Measurements from ENCODE around the gene BHLHA15.

BHLHA15 gene

DNA sequence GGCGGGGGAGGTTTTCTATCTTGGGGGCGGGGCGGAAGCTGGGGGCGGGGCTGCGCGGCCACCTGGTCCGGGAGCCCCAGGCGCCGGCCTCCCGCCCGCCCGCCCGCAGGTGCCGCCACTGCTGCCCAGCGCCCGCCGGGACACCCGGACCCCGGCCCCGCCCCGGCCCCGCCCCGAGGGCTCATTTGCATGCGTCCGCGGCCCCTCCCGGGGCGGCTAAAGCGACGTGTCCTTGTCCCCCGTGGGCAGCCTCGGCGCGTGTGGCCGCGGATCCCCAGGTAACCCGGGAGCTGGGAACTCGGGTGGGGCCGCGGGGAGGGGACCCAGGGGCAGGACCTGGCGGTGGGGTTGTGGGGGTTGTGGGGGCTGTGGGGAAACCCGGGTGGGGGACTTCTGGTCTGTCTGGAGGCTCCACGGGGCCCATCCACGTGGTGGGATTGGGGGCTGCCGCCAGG is at the start of gene BHLHA15:
BHLHA15 (plus strand) TSS at position 219 of the 455 bp plus-strand sequence. CDS start 871 bp downstream, outside the sequence.
- Mint-ChIP-seq H3K4me1 (peaks cover 9% of the 10 kb centered on the region), H3K4me3 (peak within 1 kb of the TSS; percentile 54), H3K27ac (peak within 1 kb of the TSS; percentile 70), H3K27me3 (no peaks in the 10 kb centered on the region), H3K36me3 (peaks cover 3% of the 10 kb centered on the region), H3K9me3 (no peaks in the 10 kb centered on the region)

DNA sequence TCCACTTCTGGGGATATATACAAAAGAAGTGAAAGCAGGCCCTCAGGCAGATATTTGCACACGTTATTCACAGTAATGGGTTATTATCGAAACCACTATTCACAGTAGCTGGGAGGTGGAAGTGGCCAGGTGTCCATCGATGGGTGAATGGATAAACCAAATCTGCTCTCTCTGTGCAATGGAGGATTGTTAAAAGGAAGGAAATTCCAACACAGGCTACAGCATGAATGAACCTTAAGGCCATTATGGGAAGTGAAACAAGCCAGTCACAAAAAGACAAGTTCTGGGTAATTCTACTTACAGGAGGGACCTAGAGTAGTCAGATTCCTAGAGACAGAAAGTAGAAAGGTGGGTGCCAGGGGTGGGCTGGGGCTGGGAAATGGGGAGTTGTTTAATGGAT is 48.5 kb upstream of the BHLHA15 start:
- Mint-ChIP-seq H3K27me3 (no peaks in the 10 kb centered on the region), H3K4me3 (no peak overlapping the region), H3K4me1 (peaks cover 19% of the 10 kb centered on the region), H3K36me3 (peaks cover 1% of the 10 kb centered on the region), H3K9me3 (no peaks in the 10 kb centered on the region), H3K27ac (no peak overlapping the region)

DNA sequence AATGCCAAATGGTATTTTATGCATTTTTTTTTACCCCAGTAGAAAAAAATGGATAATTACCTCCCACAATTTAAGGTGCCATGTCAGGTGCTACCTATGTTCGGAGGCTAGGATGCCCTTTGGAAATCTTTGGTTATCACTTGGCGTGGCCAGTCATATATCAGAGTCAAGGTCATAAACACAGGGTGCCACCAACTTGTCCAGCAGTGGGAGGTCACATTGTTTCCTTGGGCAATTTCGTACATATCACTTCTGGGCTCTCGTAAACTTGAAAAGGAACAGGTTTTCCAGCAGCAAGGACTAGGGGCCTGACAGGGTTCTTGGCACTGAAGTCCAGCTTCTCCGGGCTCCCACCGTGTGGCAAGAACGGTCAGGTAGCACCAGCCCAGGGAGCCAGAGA is 48.0 kb upstream of the BHLHA15 start:
- Mint-ChIP-seq H3K27ac (no peak overlapping the region), H3K9me3 (no peaks in the 10 kb centered on the region), H3K36me3 (peaks cover 1% of the 10 kb centered on the region), H3K4me1 (peaks cover 24% of the 10 kb centered on the region), H3K4me3 (no peak overlapping the region), H3K27me3 (no peaks in the 10 kb centered on the region)

DNA sequence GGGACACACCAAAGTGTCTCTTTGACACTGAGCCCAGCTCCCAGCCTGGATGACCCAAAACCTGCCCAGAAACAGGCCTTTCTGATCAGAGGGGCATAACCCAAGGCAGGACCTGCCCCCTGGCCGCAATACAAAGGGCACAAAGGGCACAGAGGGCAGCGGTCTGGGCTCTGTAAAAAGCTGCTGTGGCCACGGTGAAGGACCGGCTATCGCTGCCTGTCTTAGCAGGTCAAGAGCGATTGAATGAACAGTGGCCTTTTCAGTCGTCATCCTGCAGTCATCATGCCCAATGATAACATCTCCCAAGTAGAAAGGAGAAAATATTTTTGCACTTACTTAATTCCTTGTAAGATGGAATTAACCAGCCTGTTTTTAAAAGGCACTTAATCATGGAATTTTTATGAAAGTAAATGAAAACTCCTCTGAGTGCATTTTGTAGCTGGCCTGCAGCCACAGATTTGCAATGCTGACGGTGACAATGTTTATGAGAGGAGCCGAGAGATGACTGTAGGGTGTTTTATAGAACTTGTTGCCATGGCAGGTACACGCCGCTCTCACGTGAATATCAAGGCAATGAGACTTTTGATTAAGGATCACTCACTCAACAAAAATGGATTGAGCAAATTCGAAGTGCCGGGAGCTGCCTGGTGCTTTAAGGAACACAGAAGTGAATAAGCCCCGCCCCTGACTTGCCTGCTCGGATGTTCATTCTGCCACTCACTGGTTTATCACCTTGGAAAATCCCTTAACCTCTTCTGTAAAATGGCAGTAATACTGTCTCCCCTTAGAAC is 47.3 kb upstream of the BHLHA15 start:
- peaks cover 1% of the 10 kb centered on the region for H3K36me3 Mint-ChIP-seq
- no peak overlapping the region for H3K27ac Mint-ChIP-seq
- H3K27me3 Mint-ChIP-seq = no peaks in the 10 kb centered on the region
- no peak overlapping the region for H3K4me3 Mint-ChIP-seq
- H3K4me1 Mint-ChIP-seq = peaks cover 28% of the 10 kb centered on the region
- no peaks in the 10 kb centered on the region for H3K9me3 Mint-ChIP-seq

DNA sequence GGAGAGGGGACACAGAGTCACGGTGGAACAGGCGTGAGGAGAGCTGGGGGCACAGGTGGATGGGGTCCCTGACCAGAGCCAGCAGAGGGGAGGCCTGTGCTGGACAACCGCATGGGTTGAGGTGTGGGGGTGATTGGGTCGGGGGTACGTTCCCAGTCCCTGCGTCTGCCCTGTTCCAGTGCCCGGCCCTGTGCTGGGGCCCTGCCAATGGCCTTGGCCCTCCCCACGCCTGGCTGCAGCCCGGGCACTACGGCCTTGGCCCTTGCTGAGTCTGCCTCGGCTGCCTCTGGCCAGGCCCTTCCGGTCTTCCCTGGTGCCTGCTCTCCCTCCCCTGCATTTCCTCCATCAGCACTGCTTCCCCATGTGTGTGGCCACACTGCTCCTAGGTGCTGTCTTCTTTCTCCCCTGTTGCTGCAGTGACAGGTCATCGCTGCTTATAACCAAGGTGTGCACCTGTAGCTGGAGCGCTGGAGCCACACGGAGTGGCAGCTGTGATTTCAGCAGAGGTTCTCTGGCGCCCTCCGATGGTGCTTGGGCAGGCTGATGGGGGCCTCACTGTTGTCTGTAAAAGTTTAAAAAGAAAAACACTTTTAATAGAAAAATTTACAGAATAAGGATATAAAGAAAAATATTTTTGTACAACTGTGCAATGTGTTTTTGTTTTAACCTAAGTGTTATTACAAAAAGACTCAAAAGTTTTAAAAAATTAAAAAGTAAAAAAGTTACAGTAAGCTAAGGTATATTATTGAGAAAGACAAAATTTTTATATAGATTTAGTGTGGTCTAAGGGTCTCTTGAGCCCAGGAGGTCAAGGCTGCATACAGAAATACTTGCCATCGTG is 45.2 kb upstream of the BHLHA15 start:
- H3K36me3 Mint-ChIP-seq = no peaks in the 10 kb centered on the region
- peaks cover 28% of the 10 kb centered on the region for H3K4me1 Mint-ChIP-seq
- no peak overlapping the region for H3K27ac Mint-ChIP-seq
- H3K27me3 Mint-ChIP-seq = no peaks in the 10 kb centered on the region
- no peak overlapping the region for H3K4me3 Mint-ChIP-seq
- no peaks in the 10 kb centered on the region for H3K9me3 Mint-ChIP-seq

DNA sequence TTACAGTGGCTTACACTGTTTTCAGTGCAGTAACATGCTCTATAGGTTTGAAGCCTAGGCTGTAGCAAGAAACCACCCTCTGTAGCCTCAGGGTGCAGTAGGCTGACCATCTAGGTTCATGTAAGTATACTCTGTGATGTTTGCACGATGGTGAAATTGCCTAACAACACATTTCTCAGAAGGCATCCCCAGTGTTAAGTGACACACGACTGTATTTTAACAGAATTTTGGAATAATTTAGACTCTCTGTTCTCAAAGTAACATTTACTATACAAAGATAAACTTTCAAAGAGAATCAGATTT is 44.6 kb upstream of the BHLHA15 start:
- no peaks in the 10 kb centered on the region for H3K27me3 Mint-ChIP-seq
- H3K9me3 Mint-ChIP-seq = no peaks in the 10 kb centered on the region
- peaks cover 28% of the 10 kb centered on the region for H3K4me1 Mint-ChIP-seq

DNA sequence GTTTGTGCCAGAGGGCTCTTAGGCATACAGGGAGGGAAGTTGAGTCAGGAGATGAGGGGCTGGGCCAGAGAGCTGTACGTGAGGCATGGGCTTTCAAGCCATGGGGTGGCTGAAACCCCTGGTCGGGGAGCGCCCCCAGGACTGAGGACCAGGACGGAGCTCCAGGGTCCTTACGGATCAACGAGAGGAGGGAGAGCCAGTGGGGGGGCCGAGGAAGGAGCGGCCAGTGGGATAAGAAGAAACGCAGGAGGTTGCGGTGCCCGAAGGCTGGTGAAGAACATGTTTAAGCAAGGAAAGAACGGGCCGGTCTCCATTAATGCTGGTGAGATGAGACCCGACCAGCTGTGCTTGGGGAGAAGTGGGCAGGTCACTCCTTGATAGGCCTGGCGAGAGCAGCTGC is 43.6 kb upstream of the BHLHA15 start:
- H3K36me3 Mint-ChIP-seq = peaks cover 1% of the 10 kb centered on the region
- no peak overlapping the region for H3K4me3 Mint-ChIP-seq
- H3K9me3 Mint-ChIP-seq = no peaks in the 10 kb centered on the region
- no peaks in the 10 kb centered on the region for H3K27me3 Mint-ChIP-seq
- H3K4me1 Mint-ChIP-seq = peaks cover 28% of the 10 kb centered on the region
- H3K27ac Mint-ChIP-seq = no peak overlapping the region

More for the DNA sequence above, 44.6 kb upstream of the BHLHA15 start:
- no peaks in the 10 kb centered on the region for H3K36me3 Mint-ChIP-seq
- H3K4me3 Mint-ChIP-seq = no peak overlapping the region
- H3K27ac Mint-ChIP-seq = no peak overlapping the region

DNA sequence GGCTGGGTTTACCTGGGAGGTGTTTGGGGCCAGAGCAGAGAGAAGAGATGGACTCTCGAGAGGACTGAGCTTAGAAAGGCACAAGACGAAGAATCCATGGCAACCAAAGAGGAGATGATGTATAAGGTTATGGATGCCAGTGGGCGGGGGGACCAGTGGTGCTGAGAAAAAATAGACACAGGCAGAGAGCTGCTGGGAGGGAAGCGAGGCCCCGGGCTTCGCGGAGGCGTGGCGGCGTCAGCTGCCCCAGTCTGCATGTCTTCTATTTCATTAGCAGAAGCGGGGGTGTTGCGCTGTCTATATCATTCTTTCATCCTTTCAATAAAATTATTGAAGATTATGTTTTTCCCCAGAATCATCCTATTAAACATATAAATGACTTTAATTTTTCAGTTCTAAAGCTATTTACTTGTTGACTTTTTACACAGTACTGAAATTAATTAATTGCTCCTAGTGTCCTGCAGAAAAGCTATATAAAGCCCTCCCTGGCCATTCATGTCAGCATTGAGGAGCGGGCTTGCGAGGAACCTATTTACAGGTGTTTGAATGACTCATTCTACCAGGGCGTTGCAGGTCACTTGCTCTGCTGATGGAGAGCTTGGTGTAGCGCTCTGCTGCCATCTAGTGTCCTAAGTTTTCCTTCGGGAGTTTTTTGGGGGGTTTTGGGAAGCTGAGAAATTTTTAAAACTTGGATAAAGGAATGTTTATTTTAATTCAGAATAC is 42.9 kb upstream of the BHLHA15 start:
- Mint-ChIP-seq H3K36me3 (peaks cover 1% of the 10 kb centered on the region), H3K27me3 (no peaks in the 10 kb centered on the region), H3K4me3 (no peak overlapping the region), H3K4me1 (peaks cover 28% of the 10 kb centered on the region), H3K27ac (no peak overlapping the region), H3K9me3 (no peaks in the 10 kb centered on the region)

DNA sequence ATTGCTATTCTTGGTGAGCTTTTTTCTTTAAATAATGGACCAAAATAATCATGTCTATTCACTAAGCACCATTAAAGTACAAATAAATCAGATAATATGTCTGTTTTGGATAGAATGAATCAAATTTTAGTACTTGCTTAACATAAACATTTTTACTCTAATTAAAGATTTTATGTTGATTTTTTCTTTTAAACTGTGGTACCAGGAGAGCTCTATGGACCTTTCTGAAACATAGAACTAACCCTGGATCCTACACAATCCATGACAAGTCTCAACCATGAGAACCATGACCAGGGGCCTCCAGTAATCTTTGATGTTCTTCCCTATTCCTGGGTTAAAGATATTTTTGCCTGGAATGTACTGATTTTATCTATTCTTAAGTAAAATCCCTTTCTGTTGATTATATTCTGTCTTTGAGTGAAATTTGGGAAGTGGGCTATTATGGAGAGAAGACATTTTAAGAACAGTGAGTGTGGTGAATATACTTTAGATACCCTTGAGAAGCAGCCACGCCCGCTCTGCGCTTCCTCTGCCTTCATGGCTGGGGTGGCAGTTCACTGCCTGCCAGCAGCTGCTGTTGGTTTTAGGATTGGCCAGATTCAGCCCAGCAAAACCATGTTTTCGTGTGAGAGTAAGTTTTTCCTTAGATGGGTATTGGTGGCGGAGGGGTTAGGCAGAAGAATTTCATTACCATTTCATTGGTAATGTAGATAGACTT is 42.2 kb upstream of the BHLHA15 start:
- no peak overlapping the region for H3K27ac Mint-ChIP-seq

DNA sequence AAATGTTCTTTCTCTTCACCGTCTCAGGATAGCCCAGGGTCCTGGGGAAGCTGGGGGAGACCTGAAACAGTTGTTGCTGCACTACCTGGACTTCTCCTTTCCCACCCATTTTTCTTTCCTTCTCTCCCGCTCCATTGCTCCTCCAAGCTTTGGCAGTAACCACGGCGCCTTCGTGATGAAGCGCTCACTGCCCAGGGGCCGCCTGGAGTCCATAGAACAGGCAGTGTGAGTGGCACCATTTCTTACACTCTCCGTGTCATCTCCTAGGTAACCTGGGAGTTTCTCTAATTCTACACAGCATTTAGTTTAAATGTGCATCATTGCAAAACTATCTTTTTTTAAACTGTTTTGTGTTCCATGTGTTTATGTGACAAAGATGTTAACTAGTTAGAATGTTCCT is 40.3 kb upstream of the BHLHA15 start:
- H3K4me1 Mint-ChIP-seq = peaks cover 19% of the 10 kb centered on the region
- H3K36me3 Mint-ChIP-seq = peaks cover 1% of the 10 kb centered on the region
- no peaks in the 10 kb centered on the region for H3K27me3 Mint-ChIP-seq
- H3K4me3 Mint-ChIP-seq = no peak overlapping the region
- no peaks in the 10 kb centered on the region for H3K9me3 Mint-ChIP-seq
- H3K27ac Mint-ChIP-seq = no peak overlapping the region

More for the DNA sequence above, 42.2 kb upstream of the BHLHA15 start:
- no peak overlapping the region for H3K4me3 Mint-ChIP-seq
- peaks cover 28% of the 10 kb centered on the region for H3K4me1 Mint-ChIP-seq
- H3K36me3 Mint-ChIP-seq = peaks cover 1% of the 10 kb centered on the region
- no peaks in the 10 kb centered on the region for H3K9me3 Mint-ChIP-seq
- no peaks in the 10 kb centered on the region for H3K27me3 Mint-ChIP-seq

DNA sequence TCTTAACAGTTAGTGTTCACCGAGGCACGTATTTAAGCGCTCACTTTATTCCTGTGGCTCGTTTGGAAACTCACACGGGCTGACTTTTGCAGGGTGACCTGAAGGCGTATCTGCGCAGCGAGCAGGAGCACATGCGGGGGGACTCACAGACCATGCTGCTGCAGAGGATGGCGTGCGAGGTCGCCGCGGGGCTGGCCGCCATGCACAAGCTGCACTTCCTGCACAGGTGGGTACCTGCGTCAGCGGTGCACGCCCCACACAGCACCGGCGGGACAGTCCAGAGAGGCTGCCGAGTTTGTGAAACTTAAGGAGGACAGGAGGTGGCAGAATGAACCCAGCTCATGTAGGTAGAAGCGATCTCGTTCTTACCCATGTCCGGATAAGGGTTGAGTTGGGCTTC is 39.8 kb upstream of the BHLHA15 start:
- Mint-ChIP-seq H3K27ac (no peak overlapping the region), H3K4me1 (peaks cover 16% of the 10 kb centered on the region), H3K4me3 (no peak overlapping the region), H3K9me3 (no peaks in the 10 kb centered on the region), H3K27me3 (no peaks in the 10 kb centered on the region), H3K36me3 (peaks cover 1% of the 10 kb centered on the region)

DNA sequence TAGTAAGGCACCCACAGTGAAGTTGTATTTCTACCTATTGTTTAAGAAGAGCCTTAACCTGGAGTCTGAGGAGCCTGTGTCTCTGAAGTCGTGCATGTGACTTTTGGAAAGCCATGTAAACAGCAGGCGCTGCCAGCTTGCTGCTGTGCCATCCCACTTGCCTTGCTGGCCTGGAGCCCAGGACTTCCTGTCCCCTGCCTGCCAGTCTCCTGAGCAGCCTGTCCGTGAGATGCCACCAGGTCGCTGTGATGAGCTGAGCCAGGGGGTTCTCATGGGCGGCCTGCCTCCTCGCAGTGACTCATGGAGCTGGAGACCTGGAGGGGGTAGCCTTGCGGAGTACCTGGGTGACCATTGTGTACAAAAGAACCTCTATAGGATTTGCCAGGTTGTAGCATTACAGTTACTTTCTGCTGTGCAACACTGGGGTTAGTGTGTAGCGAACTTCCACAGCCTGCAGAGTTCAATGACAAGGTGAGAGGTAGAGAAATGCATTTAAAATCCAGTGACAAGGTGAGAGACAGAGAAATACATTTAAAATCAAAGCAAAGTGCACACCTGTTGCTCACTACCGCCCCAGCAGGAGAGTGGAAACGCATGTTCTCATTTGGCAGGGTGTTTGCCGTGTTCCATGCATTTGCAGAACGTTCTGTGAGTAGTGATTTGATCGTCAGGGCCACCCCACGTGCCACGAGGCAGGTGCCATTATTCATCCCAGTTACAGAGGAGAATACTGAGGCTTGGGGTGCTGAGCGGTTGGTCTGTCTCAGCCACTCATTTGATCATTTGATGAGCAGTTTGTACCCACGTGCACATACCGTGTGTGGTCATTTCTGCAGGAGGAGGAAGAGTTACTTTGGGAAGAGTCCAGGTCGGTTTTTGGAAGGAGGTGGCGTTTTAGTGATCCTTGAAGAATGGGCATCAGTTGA is 36.6 kb upstream of the BHLHA15 start:
- Mint-ChIP-seq H3K27ac (no peak overlapping the region), H3K36me3 (peaks cover 1% of the 10 kb centered on the region), H3K9me3 (no peaks in the 10 kb centered on the region), H3K4me1 (no peaks in the 10 kb centered on the region), H3K4me3 (no peak overlapping the region), H3K27me3 (no peaks in the 10 kb centered on the region)

DNA sequence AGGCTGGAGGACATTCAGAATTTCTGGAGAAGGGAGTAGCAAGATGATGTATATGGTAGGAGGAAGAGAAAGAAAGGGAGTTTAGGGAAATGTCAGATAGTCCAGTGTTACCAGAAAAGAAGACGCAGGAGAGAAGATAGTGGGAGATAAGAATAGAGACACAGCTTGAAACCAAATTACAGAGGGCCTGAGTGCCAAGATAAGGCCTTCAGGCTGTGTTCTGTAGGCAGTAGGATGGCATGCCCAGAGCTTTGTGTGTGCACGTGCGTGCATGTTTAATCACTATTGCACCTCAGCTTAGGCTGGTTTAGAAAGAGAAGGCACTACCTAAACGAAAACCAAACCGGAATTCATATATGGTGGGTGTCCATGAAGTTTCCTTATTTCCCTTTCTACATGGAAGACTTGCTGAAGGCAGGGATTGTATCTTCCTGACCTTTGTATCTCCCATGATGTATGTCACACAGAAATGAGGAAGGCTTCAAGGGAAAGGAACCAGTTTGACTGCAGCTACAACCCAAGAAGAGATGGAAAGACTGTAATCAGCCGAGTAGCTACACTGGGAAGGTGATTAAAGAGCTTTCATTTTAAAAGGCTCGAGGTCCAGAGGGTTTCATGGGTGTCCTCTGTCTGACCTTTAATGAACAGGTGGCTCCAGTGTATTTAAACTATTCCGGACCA is 35.8 kb upstream of the BHLHA15 start:
- Mint-ChIP-seq H3K27me3 (no peaks in the 10 kb centered on the region), H3K36me3 (peaks cover 1% of the 10 kb centered on the region), H3K4me1 (no peaks in the 10 kb centered on the region), H3K27ac (no peak overlapping the region), H3K4me3 (no peak overlapping the region), H3K9me3 (no peaks in the 10 kb centered on the region)

DNA sequence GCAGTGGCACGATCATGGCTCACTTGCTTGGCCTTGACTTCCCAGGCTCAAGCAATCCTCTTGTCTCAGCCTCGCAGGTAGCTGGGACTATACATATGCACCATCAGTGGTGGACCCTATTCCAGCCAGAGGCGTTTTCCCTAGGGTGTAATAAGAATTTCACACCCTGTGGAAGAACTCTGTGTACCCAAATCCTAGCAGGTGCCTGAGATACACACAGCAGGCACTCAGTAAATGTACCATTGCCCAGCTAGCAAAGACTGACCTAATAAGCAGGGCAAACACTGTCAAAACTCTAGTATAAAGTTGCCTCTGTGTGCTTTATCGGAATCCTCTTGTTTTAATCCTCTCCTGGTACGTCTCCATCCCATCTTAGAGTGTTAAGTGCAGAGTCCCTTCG is 33.7 kb upstream of the BHLHA15 start:
- no peaks in the 10 kb centered on the region for H3K9me3 Mint-ChIP-seq
- H3K27ac Mint-ChIP-seq = no peak overlapping the region
- no peak overlapping the region for H3K4me3 Mint-ChIP-seq
- H3K4me1 Mint-ChIP-seq = no peaks in the 10 kb centered on the region
- H3K36me3 Mint-ChIP-seq = no peaks in the 10 kb centered on the region
- H3K27me3 Mint-ChIP-seq = no peaks in the 10 kb centered on the region

Measured in activated naive CD4-positive, alpha-beta T cell treated with anti-CD3 and anti-CD28 coated beads, Interleukin-2, amount 50 U/mL, for 24 hours (primary cell).